ENCODE results near the gene C15orf39.
"Not testable (repeated sequence)": the region's sequence is repeated elsewhere in the genome, so short reads cannot be mapped to it uniquely, and the experiment has no call there.

- not testable (repeated sequence) for TF ChIP-seq SPI1 (IDR thresholded peaks at IDR 0.05; ENCODE audit: borderline replicate concordance, low read depth)
- TF ChIP-seq, protein P1, sequence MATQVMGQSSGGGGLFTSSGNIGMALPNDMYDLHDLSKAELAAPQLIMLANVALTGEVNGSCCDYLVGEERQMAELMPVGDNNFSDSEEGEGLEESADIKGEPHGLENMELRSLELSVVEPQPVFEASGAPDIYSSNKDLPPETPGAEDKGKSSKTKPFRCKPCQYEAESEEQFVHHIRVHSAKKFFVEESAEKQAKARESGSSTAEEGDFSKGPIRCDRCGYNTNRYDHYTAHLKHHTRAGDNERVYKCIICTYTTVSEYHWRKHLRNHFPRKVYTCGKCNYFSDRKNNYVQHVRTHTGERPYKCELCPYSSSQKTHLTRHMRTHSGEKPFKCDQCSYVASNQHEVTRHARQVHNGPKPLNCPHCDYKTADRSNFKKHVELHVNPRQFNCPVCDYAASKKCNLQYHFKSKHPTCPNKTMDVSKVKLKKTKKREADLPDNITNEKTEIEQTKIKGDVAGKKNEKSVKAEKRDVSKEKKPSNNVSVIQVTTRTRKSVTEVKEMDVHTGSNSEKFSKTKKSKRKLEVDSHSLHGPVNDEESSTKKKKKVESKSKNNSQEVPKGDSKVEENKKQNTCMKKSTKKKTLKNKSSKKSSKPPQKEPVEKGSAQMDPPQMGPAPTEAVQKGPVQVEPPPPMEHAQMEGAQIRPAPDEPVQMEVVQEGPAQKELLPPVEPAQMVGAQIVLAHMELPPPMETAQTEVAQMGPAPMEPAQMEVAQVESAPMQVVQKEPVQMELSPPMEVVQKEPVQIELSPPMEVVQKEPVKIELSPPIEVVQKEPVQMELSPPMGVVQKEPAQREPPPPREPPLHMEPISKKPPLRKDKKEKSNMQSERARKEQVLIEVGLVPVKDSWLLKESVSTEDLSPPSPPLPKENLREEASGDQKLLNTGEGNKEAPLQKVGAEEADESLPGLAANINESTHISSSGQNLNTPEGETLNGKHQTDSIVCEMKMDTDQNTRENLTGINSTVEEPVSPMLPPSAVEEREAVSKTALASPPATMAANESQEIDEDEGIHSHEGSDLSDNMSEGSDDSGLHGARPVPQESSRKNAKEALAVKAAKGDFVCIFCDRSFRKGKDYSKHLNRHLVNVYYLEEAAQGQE (IDR thresholded peaks at IDR 0.05; ENCODE audit: insufficient replicate concordance, low read depth): not testable (repeated sequence)
Measured at GRCh38 chr15:75217574-75217973, 15.9 kb downstream of the C15orf39 start.

All from HL-60 (cell line).